GM18505 (cell line): ENCODE data around the gene ZBTB22.
"Not testable (repeated sequence)": the region's sequence is repeated elsewhere in the genome, so short reads cannot be mapped to it uniquely, and the experiment has no call there.

Source experiments
- ATAC-seq: cut with Tn5 transposase; IDR thresholded peaks from one replicate; pipeline ENCODE4 v1.9.1; 2021; ENCODE audit not compliant: unreplicated experiment
- POLR2A ChIP-seq: IDR thresholded peaks from 4 replicates; pipeline ENCODE4 v1.6.1; 2011; ENCODE audit warnings: borderline replicate concordance; ENCODE audit not compliant: insufficient read depth, insufficient read length; ENCODE audit errors: extremely low read depth

Gene ZBTB22

DNA sequence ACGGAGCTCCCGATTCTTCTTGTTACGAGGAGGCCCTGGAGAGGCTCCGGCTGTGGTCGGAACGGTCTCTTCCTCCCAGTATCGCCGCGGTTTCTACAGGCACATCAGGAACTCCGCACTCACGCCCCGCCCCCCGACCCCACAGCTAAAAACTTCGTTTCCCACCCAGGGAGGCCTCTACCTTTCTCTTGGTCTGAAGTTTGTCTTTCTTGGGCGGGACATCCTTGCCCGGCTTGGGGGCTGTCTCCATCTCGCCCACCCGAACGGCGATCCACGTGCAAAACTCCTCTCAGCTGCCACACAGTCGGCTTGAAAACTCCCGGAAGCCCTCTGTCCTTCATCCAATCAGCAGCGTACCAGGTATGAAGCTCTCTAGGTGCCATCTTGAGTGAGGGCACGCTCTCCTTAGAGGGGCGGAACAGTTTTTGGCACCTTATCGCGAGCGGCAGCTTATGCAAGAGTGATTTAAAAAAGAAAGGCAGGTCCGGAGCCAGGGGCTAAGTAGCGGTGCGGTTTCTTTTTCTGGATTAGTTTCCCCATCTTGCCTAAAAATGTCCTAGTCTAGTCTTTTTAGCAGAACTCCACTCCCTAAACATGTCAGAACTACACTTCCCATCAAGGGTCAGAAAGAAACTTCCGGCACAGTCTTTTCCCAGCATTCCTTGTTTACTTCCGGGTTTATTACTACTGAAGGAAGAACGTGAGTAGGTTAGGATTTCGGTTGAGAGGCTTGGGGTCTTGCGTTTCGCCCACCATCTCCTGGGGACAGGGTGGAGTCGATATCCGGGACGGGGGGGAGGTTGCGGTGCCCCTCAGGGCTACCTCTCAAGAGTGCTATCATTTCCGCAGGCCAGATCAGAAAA is 28.4 kb downstream of the ZBTB22 start, which contains the start of the genes PFDN6 and WDR46:
Gene PFDN6, plus strand, starts transcription at position 681 of the 863 bp plus-strand sequence. CDS start 256 bp downstream, outside the sequence.
Gene WDR46, minus strand, starts transcription at position 319 of the 863 bp plus-strand sequence. Its CDS starts 69 bp downstream, at position 250.
- peak; percentile 79 for ATAC-seq
- peak; percentile 64 for TF ChIP-seq POLR2A

DNA sequence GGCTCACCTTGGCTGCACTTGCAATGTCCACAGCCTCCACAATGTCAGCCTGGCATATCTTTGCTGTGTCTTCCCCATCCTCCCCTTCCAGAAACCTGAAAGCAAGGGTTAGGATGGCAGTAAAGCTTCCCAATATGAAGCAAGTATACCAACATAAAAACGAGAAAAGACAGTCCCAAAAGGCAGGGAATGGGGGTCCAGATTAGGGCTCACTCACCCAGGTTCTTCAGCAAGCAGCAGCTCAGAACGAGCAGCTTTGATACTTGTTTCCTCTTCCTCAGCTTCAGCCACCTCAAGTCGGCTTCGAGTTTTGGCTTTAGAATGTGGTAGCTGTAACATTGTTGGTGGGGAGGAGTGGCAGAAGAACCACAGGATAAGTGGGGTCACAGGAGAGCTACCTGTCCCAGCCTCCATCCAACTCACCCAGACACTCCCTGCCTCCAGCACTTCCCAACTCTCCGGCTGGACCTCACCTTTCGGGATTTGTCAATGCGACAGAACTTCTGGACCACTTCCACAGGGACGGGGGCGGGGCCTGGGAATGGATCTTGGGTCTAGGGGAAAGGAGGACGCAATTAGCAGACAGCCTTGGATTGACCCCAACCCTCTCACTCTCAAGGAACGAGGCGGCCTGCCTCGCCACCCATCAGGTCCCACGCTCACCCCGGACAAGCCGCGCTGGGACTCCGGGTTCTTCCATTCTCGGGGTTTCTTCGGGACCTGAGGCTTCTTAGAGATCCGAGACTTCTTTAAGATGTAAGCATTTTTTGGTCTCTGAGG is 29.2 kb downstream of the ZBTB22 start:
- no peak for ATAC-seq
- no peak for TF ChIP-seq POLR2A

DNA sequence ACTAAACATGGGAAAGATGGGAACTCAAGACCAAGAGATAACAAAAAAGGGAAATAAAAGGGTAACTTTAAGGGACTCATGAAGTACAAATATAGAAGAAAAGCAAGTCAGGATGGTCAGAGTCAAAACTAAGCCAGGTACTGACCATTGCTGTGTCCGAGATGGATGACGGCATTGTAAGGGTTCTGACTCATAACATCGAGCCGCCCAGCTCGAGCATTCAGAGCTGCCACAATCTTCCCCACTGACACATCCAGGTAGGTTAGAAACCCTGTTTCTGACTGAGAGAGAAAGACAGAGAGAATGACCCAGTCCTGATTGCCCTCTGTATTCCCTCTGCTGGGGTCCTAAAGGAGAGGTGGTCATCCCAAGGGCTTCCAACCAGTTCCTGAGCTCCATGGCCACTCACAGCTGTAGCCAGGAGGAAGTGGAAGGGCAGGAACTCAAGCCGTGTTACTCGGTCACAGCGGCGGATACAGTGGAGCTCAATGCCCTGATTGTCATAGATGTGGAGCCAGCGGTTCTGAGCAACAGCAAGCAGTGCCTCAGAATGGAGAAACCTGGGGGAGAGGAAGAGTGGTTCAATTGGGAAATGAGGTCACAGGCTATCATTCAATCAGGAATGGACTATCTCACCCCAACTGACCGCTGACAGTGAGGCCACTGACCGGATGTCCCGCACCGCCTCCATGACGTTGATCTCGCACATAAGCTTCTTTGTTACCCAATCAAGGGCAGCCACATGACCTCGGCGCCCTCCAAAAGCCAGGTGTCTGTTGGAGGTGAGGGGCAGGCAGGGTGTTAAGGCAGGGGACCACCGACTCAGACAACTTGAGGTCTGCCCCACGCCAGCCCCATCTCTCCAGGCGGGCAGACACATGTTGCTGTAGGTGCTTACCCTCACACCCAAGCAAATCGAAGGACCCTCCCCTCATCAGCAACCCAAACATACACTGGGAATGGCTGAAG is 30.3 kb downstream of the ZBTB22 start:
- TF ChIP-seq POLR2A: no peak
- ATAC-seq: no peak

DNA sequence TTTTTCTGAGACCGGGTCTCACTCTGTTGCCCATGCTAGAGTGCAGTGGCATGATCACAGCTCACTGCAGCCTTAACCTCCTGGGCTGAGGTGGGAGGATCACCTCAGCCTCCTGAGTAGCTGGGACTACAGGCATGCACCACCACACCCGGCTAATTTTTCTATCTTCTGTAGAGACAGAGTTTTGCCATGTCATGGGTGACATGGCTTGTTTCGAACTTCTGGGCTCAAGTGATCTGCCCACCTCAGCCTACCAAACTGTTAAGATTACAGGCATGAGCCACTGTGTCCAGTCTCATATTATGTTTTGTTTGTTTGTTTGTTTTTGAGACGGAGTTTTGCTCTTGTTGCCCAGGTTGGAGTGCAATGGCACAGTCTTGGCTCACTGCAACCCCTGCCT is 32.3 kb downstream of the ZBTB22 start:
- ATAC-seq: not testable (repeated sequence)

DNA sequence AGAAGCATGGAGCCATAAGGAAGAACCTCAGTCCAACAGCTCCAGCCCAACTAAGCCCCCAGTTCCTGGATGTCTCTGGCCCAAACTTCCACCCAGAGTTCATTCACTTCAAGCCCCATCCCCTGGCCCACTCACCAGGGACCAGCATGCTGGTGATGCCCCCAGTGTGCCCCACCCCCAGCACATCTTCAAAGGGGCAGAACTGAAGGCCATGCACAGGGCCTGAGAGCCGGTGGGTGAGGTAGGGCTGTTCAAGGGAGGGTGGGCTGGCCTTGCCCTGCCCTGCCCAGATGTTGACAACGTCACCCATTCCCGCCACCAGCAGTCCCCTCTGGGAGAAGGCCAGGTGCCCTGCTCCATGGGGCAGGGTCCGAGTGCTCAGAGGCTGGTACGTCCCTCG is 37.0 kb downstream of the ZBTB22 start:
- no peak for ATAC-seq
- no peak for TF ChIP-seq POLR2A

DNA sequence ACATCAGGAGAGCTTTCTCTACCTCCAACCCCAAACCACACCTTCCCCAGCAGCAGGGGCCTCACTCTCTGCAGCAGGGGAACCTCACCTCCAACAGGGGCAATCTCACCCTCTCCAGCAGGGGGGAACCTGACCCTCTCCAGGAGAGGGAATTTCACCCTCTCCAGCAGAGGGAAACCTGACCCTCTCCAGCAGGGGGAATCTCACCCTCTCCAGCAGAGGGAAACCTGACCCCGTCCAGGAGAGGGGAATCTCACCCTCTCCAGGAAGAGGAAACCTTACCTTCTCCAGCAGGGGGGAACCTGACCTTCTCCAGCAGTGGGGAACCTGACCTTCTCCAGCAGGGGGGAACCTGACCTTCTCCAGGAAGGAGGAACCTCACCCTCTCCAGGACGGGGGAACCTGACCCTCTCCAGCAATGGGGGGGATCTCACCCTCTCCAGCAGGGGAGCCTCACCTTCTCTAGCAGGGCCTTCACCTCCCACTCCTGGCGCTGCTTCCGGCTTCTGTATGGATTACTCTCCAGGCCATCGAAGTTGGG is 37.5 kb downstream of the ZBTB22 start:
- no peak for ATAC-seq
- TF ChIP-seq POLR2A: no peak

DNA sequence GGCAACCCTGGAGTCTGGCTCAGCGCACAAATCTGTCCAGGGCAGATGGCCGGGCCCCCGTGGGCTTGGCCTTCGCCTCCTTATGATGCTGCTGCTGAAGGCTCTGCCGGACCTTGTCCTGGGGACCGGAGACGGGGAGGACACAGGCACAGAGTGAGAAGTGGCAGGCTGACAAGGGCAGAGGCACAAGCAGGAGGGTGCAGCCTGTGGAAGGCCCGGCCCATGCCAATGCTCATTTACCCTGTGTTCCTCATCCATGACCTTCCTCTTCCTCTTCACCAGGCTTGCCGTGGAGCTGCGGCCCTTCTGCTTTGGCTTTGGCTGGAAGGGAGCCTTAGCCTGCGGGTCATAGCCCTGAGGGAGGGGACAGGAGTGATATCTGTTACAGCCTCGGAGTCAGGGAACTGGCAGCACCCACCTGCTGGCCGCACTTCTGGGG is 38.3 kb downstream of the ZBTB22 start:
- TF ChIP-seq POLR2A: no peak
- ATAC-seq: no peak

DNA sequence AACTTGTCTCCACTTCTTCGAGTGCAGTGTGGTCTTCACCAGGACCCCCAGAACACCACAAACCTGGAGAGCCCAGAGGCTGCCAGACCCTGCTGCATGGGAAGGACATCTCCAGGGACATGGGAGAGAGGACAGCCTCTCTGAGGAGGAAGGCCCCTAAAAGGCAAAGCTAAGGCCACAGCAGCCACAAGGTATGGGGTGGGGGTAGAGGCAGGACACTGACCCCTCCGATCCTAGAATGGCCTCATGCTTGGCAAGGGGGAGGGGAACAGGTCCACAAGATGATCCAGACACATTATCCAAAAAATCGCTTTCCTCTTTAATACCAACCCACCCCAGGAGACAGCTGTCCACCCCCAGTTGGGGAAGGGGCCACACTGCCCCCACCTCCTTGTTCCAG is 38.7 kb downstream of the ZBTB22 start:
- TF ChIP-seq POLR2A: no peak
- ATAC-seq: no peak

DNA sequence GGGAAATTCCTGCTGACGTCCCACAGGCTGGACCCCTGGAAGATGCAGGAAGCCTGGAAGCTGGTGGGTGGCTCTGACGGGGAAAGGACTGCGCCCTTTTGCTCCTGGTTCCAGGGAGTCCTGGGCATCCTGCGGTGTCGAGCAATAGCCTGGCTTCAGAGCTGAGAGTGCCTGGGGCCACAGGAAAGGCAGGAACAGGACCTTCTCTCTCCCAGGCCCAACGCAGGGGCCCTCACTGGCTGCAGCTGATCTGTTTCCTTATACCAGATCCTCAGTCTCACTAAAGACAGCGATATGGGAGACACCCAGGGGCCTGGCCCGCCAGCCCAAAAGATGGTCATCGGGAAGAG is 39.2 kb downstream of the ZBTB22 start:
- TF ChIP-seq POLR2A: no peak
- ATAC-seq: no peak

DNA sequence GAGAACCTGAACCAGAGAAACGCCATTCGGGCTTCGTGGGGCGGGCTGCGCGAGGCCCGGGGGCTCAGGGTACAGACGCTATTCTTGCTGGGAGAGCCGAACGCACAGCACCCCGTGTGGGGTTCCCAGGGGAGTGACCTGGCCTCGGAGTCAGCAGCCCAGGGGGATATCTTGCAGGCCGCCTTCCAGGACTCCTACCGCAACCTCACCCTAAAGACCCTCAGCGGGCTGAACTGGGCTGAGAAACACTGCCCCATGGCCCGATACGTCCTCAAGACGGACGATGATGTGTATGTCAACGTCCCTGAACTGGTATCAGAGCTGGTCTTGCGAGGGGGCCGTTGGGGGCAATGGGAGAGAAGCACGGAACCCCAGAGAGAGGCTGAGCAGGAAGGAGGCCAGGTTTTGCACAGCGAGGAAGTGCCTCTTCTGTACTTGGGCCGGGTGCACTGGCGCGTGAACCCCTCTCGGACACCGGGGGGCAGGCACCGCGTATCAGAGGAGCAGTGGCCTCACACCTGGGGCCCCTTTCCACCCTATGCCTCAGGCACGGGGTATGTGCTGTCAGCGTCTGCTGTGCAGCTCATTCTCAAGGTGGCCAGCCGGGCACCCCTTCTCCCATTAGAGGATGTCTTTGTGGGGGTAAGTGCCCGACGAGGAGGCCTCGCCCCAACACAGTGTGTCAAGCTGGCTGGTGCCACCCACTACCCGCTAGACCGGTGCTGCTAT is 39.7 kb downstream of the ZBTB22 start:
- peak; percentile 8 for TF ChIP-seq POLR2A
- no peak for ATAC-seq

DNA sequence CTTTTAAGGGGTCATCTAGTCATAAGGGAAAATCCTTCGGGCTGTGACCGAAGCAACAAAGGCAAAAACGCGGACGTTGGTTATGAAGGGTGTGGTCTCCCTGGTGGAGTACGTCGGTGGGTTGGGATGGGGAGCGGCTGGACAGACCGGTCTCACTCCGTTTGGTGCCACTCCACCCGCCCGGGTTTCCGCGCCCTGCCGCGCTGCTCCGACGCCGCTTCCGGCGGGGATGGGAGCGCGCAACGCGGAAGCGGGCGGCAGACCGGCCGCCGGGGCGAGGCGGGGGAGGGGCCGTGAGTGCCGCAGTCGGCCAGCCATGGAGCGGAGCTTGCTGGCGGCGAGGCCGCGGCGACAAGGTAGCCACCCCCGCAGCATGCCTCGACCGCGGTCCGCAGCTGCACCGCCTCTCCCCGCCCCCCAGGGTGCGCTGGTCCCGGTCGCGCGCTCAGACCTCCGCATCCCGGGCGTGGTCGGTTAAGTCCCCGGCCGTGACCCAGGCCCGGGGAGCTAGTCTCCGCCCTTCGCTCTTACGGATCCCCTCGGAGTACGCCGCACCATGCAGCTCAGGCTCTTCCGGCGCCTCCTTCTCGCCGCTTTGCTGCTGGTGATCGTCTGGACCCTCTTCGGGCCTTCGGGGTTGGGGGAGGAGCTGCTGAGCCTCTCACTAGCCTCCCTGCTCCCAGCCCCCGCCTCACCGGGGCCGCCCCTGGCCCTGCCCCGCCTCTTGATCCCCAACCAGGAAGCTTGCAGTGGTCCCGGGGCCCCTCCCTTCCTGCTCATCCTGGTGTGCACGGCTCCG is 40.5 kb downstream of the ZBTB22 start, which contains the start of gene B3GALT4:
Gene B3GALT4, plus strand, starts transcription at position 260 of the 799 bp plus-strand sequence. Its CDS starts 297 bp downstream, at position 557.
- peak; percentile 87 for TF ChIP-seq POLR2A
- ATAC-seq: peak; percentile 55
